ENCODE data around the gene NEK4. TPM values are rescaled to one million over a fixed set of nuclear protein-coding genes. Genes with fewer than 3 reads are reported as not detected.

The NEK4 gene
- polyA plus RNA-seq, 1 donor, result 31.5 TPM

- no peak for DNase-seq
These were observed 99.9 kb downstream of the NEK4 start for GRCh38 chr3:52670621-52671521.

- no peak for DNase-seq
These were observed 107.6 kb downstream of the NEK4 start for GRCh38 chr3:52663098-52663497.

- DNase-seq, result no peak
These were observed 110.7 kb downstream of the NEK4 start for GRCh38 chr3:52660046-52660445.

Other genes with a start within 250 kb of the NEK4 start
- gene NT5DC2, start 237.1 kb downstream of the NEK4 start, polyA plus RNA-seq (ENCODE audit: insufficient read length), result 159 TPM
- 14.0 TPM for gene UQCC5, start 234.3 kb downstream of the NEK4 start, polyA plus RNA-seq (ENCODE audit: insufficient read length)
- gene PBRM1, start 85.0 kb downstream of the NEK4 start, polyA plus RNA-seq (ENCODE audit: insufficient read length), result 70.0 TPM
- 113 TPM for gene GNL3, start 84.9 kb downstream of the NEK4 start, polyA plus RNA-seq (ENCODE audit: insufficient read length)
- gene GLT8D1, start 65.1 kb downstream of the NEK4 start, polyA plus RNA-seq (ENCODE audit: insufficient read length), result 139 TPM
- 150 TPM for gene SPCS1, start 64.8 kb downstream of the NEK4 start, polyA plus RNA-seq (ENCODE audit: insufficient read length)
- not detected for gene ITIH1, start 6.7 kb upstream of the NEK4 start, polyA plus RNA-seq (ENCODE audit: insufficient read length)
- 5.7 TPM for gene ITIH3, start 23.9 kb upstream of the NEK4 start, polyA plus RNA-seq (ENCODE audit: insufficient read length)
- 15.6 TPM for gene ITIH4, start 59.7 kb upstream of the NEK4 start, polyA plus RNA-seq (ENCODE audit: insufficient read length)
- 0.38 TPM for gene MUSTN1, start 64.1 kb upstream of the NEK4 start, polyA plus RNA-seq (ENCODE audit: insufficient read length)
- gene STIMATE, start 126.6 kb upstream of the NEK4 start, polyA plus RNA-seq (ENCODE audit: insufficient read length), result 17.6 TPM

Data from left kidney (tissue), 2 donors.